Measurements from ENCODE around the gene KCNC1.

DNA sequence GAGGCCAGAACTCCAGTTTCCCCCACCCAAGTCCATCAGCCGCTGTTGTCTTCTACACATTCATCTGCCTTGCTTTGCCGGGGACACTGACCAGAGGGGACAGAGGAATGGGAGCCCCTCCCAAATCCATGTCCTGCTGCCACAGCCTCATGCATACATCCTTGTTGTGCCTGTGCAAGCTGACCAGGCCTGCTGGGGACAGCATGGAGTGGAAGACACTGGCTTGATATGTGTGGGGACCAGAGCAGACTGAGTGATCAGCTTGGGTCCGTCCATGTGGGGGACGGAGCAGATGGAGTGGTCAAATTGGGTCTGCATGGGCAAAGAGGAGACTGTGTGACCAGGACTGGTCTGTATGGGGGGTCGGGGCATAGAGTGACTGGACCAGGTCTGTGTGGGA, 43.8 kb downstream of the KCNC1 start:
- TF ChIP-seq EP300 (IDR thresholded peaks at IDR 0.05) (no peak), POLR2A (IDR thresholded peaks at IDR 0.05) (no peak)
- TF ChIP-seq, protein P1, sequence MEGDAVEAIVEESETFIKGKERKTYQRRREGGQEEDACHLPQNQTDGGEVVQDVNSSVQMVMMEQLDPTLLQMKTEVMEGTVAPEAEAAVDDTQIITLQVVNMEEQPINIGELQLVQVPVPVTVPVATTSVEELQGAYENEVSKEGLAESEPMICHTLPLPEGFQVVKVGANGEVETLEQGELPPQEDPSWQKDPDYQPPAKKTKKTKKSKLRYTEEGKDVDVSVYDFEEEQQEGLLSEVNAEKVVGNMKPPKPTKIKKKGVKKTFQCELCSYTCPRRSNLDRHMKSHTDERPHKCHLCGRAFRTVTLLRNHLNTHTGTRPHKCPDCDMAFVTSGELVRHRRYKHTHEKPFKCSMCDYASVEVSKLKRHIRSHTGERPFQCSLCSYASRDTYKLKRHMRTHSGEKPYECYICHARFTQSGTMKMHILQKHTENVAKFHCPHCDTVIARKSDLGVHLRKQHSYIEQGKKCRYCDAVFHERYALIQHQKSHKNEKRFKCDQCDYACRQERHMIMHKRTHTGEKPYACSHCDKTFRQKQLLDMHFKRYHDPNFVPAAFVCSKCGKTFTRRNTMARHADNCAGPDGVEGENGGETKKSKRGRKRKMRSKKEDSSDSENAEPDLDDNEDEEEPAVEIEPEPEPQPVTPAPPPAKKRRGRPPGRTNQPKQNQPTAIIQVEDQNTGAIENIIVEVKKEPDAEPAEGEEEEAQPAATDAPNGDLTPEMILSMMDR (IDR thresholded peaks at IDR 0.05) = no peak
